Left hindlimb (tissue), 1 donor: Measurements from ENCODE around the gene C1orf21.

Experiments
- DNase-seq: peaks from one replicate; pipeline ENCODE4 v3.0.0-alpha.2; 2018

Gene C1orf21

GRCh38 chr1:184416946-184417345, 30.1 kb downstream of the C1orf21 start:
- DNase-seq = no peak

DNA sequence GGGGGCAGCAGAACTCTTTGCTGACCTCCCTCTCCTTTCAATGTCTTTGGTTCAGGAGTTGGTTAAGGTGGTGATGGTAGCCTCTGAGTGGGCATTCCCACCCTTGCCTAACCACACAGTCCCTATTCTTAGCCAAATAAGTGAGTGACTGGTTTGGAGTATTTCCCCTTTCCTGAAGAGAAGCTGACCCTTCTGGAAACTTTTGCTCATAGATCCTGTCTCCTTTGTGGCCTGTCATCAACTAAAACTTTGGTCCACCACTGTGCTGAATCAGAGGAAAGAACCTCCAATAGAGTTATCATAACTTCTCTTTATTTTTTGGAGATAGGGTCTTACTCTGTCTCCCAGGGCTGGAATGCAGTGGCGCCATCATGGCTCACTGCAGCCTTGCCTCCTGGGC, 31.1 kb downstream of the C1orf21 start:
- no peak for DNase-seq

GRCh38 chr1:184418652-184419349, 32.0 kb downstream of the C1orf21 start:
- DNase-seq = no peak

- no peak for DNase-seq
These were observed 32.7 kb downstream of the C1orf21 start for GRCh38 chr1:184419350-184420161.

- DNase-seq = no peak
These were observed 35.8 kb downstream of the C1orf21 start for GRCh38 chr1:184422490-184423233.

DNA sequence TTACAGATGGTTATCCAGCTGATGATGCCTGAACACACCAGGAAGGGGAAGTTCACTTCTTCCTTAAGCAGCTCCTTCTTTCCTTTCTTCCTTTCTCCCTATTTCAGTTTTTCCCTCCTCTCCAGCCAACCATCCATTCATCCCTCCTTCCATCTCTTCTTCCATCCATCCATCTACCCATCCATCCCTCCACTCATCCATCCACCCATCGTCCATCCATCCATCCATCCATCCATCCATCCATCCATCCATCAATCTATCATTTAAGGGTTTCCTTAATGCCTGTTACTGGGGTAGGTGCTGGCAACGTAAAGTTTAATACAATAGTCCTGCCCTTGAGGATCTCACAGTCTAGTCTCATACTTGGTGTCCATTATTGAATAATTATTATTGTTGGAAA, 36.8 kb downstream of the C1orf21 start:
- no peak for DNase-seq

DNA sequence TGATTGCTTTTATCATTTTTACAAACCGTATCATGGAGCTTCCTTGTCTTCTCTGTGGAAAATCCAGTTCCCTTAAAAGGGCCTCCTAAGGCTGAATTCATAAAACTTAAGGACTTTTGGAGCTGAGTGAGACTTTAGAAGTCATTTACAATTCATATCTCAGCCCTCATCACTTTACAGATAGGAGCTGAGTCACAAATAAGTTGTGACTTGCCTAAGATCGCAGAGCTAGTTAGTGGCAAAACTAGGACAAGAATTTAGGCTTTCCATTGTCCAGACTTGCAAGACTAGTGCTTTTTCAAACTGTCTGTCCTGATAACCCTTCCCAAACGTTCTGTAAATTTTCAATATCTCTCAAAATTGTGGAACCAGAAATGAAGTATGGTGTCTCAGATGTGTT, 37.3 kb downstream of the C1orf21 start:
- no peak for DNase-seq

DNA sequence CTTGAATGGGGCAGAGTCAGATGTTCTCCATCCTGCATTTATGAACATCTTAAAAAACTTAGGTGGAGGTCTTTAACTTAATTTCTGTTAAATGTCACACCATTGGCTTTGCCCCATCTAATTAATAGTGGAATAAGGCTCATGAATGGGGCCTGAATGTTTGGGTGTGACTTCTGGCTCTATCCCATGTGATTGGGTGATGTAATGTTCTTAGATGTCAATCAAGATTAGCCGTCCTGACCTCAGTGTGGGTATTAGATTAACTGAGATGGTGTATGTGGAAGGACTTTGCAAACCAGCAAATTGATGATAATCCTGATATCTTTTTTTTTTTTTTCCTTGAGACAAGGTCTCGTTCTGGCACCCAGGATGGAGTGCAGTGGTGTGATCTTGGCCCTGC, 38.1 kb downstream of the C1orf21 start:
- no peak for DNase-seq

GRCh38 chr1:184425449-184426277, 38.8 kb downstream of the C1orf21 start:
- DNase-seq = no peak

DNA sequence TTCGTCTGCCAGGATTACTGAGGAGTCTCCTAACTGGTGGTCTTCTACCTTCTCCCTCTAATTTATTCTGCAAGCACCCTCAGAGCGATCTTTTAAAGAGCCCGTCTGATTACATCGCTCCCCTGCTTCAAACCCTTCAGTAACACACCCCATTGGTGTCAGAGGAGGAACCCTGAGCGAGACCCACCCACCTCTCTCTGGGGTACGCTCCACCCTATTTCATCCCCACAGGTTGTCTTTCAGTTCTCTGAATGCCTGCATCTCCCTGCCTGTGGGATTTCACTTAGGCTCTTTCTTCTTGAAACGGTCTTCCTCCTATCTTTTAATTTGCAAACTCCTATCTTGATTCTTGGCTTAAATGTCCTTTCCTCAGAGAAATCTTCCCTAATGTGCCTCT, 39.4 kb downstream of the C1orf21 start:
- DNase-seq = no peak

- no peak for DNase-seq
These were observed 40.9 kb downstream of the C1orf21 start for GRCh38 chr1:184427722-184428121.

GRCh38 chr1:184428604-184429003, 41.8 kb downstream of the C1orf21 start:
- DNase-seq = no peak

DNA sequence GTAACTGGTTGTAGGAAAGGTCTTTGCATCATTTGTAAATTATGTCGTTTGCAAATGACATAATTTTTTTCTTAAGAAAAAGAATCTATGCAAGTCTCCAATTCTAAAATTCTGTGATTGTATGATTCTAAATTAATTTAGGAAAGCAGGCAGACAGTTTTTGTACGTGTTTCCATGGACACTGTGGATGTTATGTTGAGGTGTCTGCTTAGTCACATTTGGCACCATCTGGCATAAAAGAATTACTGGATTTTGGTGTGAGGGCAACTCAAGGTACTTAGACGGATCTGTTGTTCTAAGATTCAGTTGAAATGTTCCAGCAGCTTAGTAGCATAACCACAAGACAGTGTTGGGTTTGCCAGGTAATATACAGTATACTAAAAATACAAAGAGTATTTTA, 42.5 kb downstream of the C1orf21 start:
- no peak for DNase-seq

DNA sequence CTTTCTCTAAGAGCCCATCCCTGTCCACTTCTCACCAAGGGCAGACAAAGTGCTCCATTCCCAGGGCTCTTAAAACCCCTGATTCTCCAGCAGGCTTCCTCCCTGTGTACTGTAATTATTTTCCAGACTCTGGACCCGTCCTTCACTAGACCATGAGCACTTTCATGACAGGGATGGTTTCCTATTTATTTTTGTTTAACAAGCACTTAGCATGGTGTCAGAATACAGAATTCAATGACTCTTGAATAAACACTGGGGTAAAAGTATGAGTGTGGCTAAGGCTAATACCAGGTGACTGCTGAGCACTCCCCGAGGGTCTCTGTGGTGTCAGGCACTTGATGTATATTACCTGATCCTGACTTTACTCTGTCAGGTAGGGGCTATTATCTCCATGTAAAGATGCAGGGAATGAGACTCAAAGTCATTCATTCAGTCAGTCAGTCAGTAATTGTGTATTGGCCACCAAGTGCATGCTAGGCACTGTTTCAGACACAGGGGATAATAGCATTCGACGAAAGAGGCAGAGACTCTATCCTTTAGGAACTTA, 47.2 kb downstream of the C1orf21 start:
- DNase-seq = no peak

- no peak for DNase-seq
These were observed 50.5 kb downstream of the C1orf21 start for GRCh38 chr1:184437291-184437690.

- DNase-seq = no peak
These were observed 51.5 kb downstream of the C1orf21 start for GRCh38 chr1:184438363-184438762.

DNA sequence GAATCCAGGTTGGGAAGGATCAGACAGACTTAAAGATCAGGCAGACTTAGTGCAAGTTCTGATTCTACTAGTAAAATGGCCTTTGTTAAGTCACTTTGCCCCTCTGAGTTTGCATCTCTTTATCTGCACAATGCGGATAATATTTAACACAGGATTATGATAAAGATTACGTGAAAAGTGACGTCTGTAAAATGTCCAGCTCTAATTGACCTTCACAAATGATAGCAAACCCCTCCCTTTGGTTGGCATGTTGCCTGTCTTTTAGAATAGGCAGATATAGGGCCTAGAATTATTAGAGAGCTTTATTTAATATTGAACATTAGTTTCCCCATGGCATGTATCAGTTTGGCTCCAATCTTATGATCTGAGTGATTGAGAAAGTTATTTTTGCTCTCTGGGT, 55.4 kb downstream of the C1orf21 start:
- no peak for DNase-seq

GRCh38 chr1:184443201-184443600, 56.4 kb downstream of the C1orf21 start:
- no peak for DNase-seq

GRCh38 chr1:184443624-184444023, 56.8 kb downstream of the C1orf21 start:
- no peak for DNase-seq

DNA sequence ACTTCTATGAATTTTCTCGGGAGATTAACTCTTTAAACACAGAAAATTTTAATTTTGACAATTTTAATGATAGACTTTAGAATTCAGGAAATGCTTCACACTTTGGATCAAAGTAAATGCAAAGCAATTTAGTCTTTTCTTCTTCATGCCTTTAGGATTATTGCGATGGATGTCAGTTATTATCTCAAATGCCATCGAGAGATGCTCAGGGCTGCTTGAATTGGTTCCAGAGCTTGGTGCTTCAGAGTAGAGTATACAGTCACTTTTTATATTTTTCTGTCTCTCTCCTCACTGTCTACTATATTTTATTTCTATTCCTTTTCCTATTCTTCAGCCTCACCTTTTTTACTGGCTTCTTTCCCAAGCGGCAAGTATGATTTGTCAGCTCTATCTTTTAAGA, 59.2 kb downstream of the C1orf21 start:
- DNase-seq = no peak

GRCh38 chr1:184447651-184448185, 60.9 kb downstream of the C1orf21 start:
- DNase-seq = no peak

- no peak for DNase-seq
These were observed 63.1 kb downstream of the C1orf21 start for GRCh38 chr1:184449916-184450315.
